CD4-positive, alpha-beta T cell treated with Interleukin-1 beta for 1 hour (primary cell): ENCODE measurements around the gene DYNC1I1.

Experiments
- DNase-seq, 2 donors: peaks; one replicate each; pipeline ENCODE4 v3.0.0-alpha.2; 2020 to 2022

DYNC1I1 gene

GRCh38 chr7:95772298-95772770, at the start of gene DYNC1I1:
Gene DYNC1I1, plus strand, starts transcription at chr7:95772554. Its CDS starts 32,176 bp downstream, at chr7:95804730.
- DNase-seq = peak; percentile 1 to 19

GRCh38 chr7:95723583-95724180, 48.7 kb upstream of the DYNC1I1 start:
- no peak for DNase-seq

- DNase-seq = no peak
These were observed 47.1 kb upstream of the DYNC1I1 start for GRCh38 chr7:95725205-95725604.

- no peak for DNase-seq
These were observed 41.7 kb upstream of the DYNC1I1 start for GRCh38 chr7:95730493-95731280.

- DNase-seq = no peak
These were observed 35.7 kb upstream of the DYNC1I1 start for GRCh38 chr7:95736635-95737034.

GRCh38 chr7:95737828-95738505, 34.4 kb upstream of the DYNC1I1 start:
- no peak for DNase-seq

- DNase-seq = no peak
These were observed 23.3 kb upstream of the DYNC1I1 start for GRCh38 chr7:95749044-95749443.

- DNase-seq = no peak
These were observed 22.8 kb upstream of the DYNC1I1 start for GRCh38 chr7:95749515-95749914.

- DNase-seq = no peak
These were observed 18.9 kb upstream of the DYNC1I1 start for GRCh38 chr7:95753440-95753839.

GRCh38 chr7:95755277-95755934, 16.9 kb upstream of the DYNC1I1 start:
- no peak for DNase-seq

GRCh38 chr7:95758187-95758586, 14.2 kb upstream of the DYNC1I1 start:
- DNase-seq = no peak

GRCh38 chr7:95766086-95766485, 6.3 kb upstream of the DYNC1I1 start:
- no peak for DNase-seq

GRCh38 chr7:95766657-95767056, 5.7 kb upstream of the DYNC1I1 start:
- no peak for DNase-seq

- no peak for DNase-seq
These were observed 622 bp downstream of the DYNC1I1 start for GRCh38 chr7:95772771-95773581.

GRCh38 chr7:95776561-95777185, 4.3 kb downstream of the DYNC1I1 start:
- no peak for DNase-seq

GRCh38 chr7:95777269-95777668, 4.9 kb downstream of the DYNC1I1 start:
- no peak for DNase-seq

GRCh38 chr7:95780665-95781064, 8.3 kb downstream of the DYNC1I1 start:
- no peak for DNase-seq

- no peak for DNase-seq
These were observed 9.7 kb downstream of the DYNC1I1 start for GRCh38 chr7:95781961-95782586.

- no peak for DNase-seq
These were observed 12.4 kb downstream of the DYNC1I1 start for GRCh38 chr7:95784796-95785195.

GRCh38 chr7:95788258-95788657, 15.9 kb downstream of the DYNC1I1 start:
- DNase-seq = no peak

GRCh38 chr7:95788884-95789283, 16.5 kb downstream of the DYNC1I1 start:
- no peak for DNase-seq
